Nucleus accumbens (tissue), 56 donors: Measurements from ENCODE around the gene SCYGR4.
A peak's percentile ranks its signal among the peaks of the same experiment; 100 is the strongest.
"Not testable (repeated sequence)": the region's sequence is repeated elsewhere in the genome, so short reads cannot be mapped to it uniquely, and the experiment has no call there.

Experiments used
- DNase-seq, 56 donors: peaks; one replicate each; lab custom pipeline; 2025; lab: John Stamatoyannopoulos, UW

The SCYGR4 gene

GRCh38 chr2:227617316-227618230, at the start of gene SCYGR4:
Gene SCYGR4, plus strand, starts transcription at chr2:227617498. Its CDS starts 0 bp downstream, at chr2:227617498.
- DNase-seq = no peak

DNA sequence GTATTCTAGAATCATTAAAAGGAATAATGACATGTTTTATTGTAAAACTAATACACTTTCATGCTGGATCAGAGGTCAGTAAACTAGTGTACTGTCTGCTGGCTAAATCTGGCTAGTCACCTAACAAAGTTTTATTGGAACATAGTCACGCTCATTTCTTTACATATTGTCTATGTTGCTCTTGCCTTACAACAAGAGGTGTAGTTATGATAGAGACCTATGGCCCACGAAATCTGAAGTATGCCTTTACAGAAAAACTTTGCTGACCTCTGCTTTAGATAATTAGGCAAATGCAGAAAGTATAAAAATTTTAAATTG, 48.5 kb upstream of the SCYGR4 start:
- no peak for DNase-seq

DNA sequence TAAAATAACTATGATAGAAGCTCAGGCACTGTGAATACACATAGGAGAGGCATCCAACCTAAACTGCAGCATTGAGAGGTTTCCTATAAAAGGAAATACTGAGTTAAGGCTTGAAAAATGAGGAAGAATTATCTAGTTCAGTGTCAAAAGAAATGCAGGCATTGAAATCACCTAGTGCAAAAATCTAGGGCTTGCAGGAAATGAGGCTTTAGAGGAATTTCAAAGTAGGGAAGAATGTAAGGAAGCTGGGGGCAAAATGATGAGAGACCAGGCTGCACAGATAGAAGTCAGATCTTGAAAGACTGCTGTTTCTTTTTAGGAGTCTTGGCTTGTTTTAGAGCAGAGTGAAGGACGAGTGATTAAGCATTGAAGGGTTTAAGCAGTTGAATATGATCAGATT, 46.7 kb upstream of the SCYGR4 start:
- no peak for DNase-seq

GRCh38 chr2:227576110-227576509, 41.2 kb upstream of the SCYGR4 start:
- no peak for DNase-seq

DNA sequence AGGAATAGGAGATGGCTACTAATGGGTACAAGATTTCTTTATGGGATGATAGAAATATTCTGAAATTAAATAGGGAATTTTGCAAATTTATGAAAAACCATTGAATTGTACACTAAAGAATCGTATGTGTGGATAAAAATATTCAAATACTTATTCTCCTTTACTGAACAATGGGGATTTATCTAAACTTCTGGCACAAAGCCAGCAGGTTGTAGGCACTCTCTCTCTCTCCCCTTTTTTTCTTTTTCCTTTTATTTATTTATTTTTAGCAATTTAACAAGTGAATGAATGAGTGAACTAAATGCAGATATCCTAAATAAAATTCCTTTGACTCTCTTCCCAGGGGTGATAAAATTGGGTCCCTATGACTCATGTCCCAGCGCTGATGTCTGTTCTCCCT, 40.5 kb upstream of the SCYGR4 start:
- DNase-seq = no peak

DNA sequence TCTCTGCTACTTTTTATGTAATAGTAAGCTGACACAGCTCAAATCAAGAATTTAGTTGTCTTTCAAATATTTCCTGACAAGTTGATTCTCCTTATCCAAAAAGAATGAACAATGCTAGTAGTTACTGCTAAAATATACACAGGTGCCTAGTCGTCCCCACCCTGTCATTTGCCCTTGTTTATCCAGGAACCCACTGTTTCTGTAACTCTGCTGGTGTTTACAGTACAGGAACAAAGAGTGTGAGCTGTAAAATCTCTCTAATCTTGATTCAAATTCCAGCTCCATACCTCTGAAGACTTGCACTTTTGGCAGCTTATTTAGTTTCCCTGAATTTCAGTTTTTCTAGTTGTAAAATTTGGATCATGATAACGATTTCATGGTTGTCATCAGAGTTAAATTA, 39.7 kb upstream of the SCYGR4 start:
- no peak for DNase-seq

DNA sequence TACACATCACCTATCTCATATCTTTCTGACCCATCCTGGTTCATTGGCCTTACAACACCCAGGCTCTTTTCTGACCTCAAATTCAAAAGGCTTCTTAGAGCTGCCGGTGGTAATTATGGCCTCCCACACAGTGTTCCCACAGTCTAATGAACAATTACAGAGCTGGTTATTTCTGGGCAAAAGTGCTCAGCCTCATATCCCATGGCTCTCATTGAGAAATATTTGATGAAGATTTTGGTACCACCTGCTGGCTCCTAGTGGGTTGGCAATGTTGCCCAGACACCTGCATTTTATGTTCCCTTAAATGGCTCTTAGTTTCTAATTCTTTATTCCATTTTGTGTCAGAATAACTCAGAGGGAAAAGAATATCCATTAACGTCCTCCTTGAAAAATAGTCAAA, 38.7 kb upstream of the SCYGR4 start:
- no peak for DNase-seq

- DNase-seq = no peak
Measured at GRCh38 chr2:227579791-227580190, 37.5 kb upstream of the SCYGR4 start.

- DNase-seq = no peak
Measured at GRCh38 chr2:227582369-227582768, 34.9 kb upstream of the SCYGR4 start.

DNA sequence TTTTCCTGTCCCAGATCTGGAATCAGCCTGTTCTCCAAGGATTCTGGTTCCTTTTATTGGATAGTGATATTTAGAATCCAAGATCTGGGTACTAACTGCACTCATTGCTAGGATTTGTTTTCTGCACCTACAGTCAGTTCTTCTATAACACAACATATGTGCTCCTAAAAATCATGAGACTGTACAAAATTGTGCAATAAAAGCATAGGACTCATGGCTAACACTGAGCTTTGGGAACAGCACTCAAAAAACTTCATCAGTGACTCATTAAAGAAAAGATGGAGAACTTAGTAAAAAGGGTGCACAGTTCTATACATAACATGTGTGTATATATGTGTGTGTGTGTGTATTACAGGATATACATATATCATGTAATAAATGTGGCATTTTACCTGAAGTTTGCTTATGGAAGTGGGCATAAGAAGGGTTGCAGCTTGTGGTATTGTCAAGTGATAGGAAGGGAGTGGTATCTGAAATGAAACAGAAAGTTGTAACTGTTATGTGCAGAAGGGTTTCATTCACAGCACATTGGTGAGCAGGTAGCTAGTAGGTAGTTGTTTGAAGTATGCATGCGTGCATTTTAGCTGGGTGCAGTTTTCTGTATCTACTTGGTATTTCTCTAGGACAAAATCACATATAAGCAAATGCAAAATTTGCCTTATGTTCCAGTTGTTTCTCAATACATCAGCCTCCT, 24.5 kb upstream of the SCYGR4 start:
- DNase-seq = no peak

DNA sequence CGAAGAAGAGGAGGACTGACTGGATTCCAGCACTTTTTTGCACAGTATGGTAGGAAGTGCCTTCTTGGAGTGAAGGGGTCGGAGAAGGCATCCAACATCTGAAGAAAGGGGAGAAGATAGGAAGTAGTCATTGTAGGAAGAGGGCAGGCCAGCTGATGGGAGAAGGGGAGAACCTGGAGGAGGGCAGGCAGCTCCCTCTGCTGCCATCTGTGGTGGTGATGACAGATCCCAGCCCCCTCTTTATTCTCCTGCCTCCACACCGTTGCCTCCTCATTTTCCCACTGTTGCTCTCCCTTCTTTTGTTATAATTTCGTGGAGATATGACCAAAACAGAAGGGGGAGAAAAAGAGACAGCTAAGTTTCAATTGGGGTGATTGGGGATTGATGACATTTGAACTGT, 21.5 kb upstream of the SCYGR4 start:
- DNase-seq = no peak

DNA sequence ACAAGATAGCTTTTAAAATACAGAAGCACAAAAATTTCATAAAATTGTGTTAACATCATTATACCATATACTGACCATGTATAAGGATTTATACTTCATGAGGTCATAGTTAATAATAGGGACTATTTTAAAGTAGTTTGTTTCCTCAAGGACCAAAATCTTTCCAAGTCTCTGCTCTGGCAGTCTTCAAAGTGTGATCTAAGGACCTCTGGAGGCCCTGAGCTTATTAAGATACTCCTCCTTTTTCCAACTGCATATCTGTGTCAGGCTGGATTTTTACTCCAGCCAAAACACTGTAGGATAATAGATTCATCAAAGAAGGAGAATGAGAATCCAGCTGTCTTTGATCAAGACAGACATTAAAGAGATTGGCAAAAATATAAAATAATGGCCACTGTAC, 20.3 kb upstream of the SCYGR4 start:
- DNase-seq = no peak

DNA sequence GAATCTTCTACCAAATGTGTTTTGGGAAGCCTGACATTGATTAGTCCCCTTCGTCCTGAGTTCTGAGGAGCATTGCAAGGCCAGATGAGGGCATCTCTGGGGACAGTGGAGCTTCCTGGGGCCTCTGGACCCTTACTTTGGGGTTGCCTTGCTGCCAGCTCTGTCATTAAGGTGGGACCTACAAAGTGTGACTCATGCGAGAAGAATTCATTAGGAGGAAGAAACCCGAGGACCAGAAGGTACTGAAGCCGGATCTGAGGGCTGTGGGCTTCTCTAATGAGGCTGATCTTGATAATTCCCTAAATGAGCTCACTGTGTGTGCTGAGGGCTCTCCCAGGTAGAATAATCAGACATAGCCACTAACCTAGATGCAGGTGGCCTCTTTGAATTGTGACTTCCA, 19.3 kb upstream of the SCYGR4 start:
- no peak for DNase-seq

- not testable (repeated sequence) for DNase-seq
Measured at GRCh38 chr2:227598835-227599503, 18.3 kb upstream of the SCYGR4 start, which contains the start of gene SCYGR2. Gene SCYGR2, plus strand, starts transcription at chr2:227598893. Its CDS starts 0 bp downstream, at chr2:227598893.

GRCh38 chr2:227602358-227602757, 14.9 kb upstream of the SCYGR4 start:
- no peak for DNase-seq

DNA sequence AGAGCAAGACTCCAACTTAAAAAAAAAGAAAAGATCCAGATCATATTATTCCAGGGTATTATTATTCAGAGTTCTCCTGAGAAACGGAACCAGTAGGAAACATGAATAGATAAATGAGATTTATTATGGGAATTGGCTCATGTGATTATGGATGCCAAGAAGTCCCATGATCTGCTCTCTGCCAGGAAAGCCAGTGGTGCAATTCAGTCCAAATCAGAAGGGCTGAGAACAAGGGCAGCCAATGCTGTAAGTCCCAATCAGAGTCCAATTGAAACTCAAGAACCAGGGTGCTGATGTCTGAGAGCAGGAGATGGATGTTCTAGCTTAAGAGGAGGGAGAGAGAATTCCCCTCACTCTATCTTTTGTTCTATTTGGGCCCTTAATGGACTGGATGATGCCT, 10.8 kb upstream of the SCYGR4 start:
- no peak for DNase-seq

DNA sequence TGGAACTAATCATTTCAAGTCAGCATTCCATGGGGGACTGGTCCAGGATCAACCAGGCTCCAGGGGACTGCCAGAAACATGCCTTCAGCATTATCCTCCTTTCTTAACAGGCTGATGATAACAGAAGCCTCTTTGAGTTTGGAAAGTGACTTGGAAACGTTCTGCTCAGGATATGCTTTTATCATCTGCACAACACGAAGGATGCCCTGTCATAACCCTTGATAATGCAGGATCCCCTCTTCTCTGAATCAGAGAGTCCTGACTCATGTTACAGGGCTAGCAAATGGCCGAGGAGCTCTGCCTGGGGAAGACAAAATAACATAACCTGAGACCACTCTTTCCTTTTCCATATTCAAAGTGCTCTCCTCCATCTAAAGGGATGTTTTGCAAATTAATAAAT, 9.4 kb upstream of the SCYGR4 start:
- DNase-seq = no peak

- peak in 1 of 56 donors; percentile 9 for DNase-seq
Measured at GRCh38 chr2:227608561-227609338, 8.5 kb upstream of the SCYGR4 start.

DNA sequence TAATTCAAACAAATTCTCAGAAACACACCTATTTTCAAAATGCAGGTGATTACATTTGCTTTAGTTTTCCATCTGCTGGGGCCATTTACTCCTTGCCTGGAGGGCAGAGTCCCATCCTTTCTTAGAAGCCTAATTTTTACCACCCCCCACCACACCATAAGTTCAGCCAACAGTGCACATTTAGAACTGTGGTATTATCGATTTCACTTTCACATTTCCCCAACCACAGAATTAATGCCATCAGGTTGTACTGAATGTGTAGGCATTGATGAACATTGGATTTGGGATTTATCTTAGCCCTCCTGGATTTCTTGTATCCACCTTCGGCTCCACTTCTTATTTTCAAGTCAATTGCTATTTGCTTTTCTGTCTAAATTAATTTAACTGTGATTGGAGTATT, 7.2 kb upstream of the SCYGR4 start:
- DNase-seq = no peak

DNA sequence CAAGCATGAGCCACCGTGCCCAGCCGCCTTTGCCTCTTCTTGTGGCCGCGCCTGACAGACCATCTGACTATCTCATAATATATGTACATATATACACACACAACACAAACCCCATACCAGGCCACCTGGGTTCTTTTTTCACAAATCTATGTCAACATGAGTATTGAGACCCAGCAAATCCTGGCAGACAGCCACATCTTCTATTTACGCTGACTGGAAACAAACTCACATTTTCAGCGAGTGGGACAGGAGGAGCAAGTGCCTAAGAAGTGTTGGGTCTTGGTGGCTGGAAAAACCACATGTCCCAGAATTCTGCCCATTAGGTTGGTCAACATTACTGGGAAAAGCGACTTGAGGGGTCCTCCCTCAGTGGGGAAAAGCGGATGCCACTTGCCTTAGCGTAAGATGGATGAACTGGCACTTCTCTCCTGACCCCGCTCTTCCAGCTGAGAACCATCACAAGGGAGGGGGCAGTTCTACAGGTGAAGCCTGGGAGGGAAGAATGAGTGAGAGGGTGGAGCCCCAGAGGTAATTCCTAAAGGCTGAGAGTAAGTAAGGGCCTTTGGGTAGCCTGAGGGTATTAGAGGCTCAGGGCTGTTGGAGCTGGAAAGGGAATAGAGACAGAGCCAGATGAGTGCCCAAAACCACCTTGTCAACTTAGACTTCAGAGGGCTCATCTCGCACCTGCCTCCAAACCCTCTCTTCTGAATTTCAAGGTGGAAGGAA, 4.6 kb upstream of the SCYGR4 start:
- no peak for DNase-seq
